Uterus (tissue), 2 donors: Measurements from ENCODE around the gene RAPGEF2.

Experiments
- POLR2A ChIP-seq, 2 donors: fragments of 450-650 bp; IDR thresholded peaks; one replicate each; pipeline ENCODE4 v1.6.1; 2016; ENCODE audit warnings: antibody characterized with exemption in 2 of 2, mild to moderate bottlenecking in 1 of 2, moderate library complexity in 1 of 2
- TF ChIP-seq, protein P1 (sequence below), 4 experiments: fragments of 200-600 bp in 2 of 4; fragments of 450-650 bp in 2 of 4; sonication (generic) in 2 of 4; IDR thresholded peaks; one replicate each; pipeline ENCODE4 v1.5.1; 2016 to 2019; ENCODE audit warnings: antibody characterized with exemption in 4 of 4, mild to moderate bottlenecking in 2 of 4, moderate library complexity in 1 of 4

DNA sequence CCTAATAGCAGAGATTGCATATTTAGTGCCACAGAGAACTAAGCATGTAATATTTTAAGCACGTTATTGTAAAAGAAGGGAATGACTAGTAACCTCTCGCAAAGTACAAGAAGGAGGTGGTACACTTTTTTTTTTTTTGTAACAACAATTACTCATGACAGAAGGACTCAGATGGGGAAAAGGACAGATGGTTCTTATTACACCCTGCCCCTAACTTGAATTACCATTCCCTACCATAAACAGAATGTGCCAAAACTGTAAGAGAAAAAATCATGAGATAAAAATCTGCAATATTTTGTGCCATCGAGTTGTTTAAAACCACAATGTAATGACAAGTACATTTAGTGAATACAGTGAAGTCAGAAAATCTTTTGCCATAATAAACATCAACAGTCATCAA is 33.0 kb upstream of the RAPGEF2 start:
- TF ChIP-seq, protein P1, sequence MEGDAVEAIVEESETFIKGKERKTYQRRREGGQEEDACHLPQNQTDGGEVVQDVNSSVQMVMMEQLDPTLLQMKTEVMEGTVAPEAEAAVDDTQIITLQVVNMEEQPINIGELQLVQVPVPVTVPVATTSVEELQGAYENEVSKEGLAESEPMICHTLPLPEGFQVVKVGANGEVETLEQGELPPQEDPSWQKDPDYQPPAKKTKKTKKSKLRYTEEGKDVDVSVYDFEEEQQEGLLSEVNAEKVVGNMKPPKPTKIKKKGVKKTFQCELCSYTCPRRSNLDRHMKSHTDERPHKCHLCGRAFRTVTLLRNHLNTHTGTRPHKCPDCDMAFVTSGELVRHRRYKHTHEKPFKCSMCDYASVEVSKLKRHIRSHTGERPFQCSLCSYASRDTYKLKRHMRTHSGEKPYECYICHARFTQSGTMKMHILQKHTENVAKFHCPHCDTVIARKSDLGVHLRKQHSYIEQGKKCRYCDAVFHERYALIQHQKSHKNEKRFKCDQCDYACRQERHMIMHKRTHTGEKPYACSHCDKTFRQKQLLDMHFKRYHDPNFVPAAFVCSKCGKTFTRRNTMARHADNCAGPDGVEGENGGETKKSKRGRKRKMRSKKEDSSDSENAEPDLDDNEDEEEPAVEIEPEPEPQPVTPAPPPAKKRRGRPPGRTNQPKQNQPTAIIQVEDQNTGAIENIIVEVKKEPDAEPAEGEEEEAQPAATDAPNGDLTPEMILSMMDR (IDR thresholded peaks at IDR 0.05) = no peak
- TF ChIP-seq POLR2A (IDR thresholded peaks at IDR 0.05) = no peak
